HepG2 (cell line): ENCODE results near the gene TJP3. TPM values are rescaled to one million over a fixed set of nuclear protein-coding genes. Genes with fewer than 3 reads are reported as not detected.
A peak's percentile ranks its signal among the peaks of the same experiment; 100 is the strongest.

Source experiments
- FOSL1 ChIP-seq: sonication (generic); formaldehyde crosslinking; IDR thresholded peaks from 2 replicates; pipeline ENCODE4 v1.9.0; 2021; ENCODE audit warnings: missing genetic modification reagents, borderline replicate concordance
- GFI1 ChIP-seq: sonication (generic); formaldehyde crosslinking; IDR thresholded peaks from 2 replicates; pipeline ENCODE4 v1.5.0; 2020; ENCODE audit warnings: missing genetic modification reagents, mild to moderate bottlenecking, borderline replicate concordance
- IKZF4 ChIP-seq: sonication (generic); formaldehyde crosslinking; IDR thresholded peaks from 2 replicates; pipeline ENCODE4 v1.5.1; 2020; ENCODE audit warnings: borderline replicate concordance, mild to moderate bottlenecking, low read depth, missing genetic modification reagents; ENCODE audit errors: not compliant biosample characterization
- KLF11 ChIP-seq: IDR thresholded peaks from 2 replicates; pipeline ENCODE4 v1.6.1; 2016; ENCODE audit warnings: missing compliant biosample characterization
- KMT2B ChIP-seq: IDR thresholded peaks from 2 replicates; pipeline ENCODE4 v1.6.1; 2016; ENCODE audit warnings: missing genetic modification reagents, missing compliant biosample characterization
- LCORL ChIP-seq, 2 experiments: fragments of 450-650 bp in 1 of 2; sonication (generic) in 1 of 2; formaldehyde crosslinking in 1 of 2; IDR thresholded peaks; 2 replicates each; pipeline versions ENCODE4 v1.5.0 to v1.6.1; 2017 to 2020; ENCODE audit warnings: antibody characterized with exemption in 1 of 2, missing genetic modification reagents in 1 of 2
- MYC ChIP-seq: sonication (generic); formaldehyde crosslinking; IDR thresholded peaks from 2 replicates; pipeline ENCODE4 v1.9.0; 2021; ENCODE audit warnings: missing genetic modification reagents, borderline replicate concordance
- RBAK ChIP-seq: sonication (generic); formaldehyde crosslinking; IDR thresholded peaks from 2 replicates; pipeline ENCODE4 v1.5.1; 2020; ENCODE audit warnings: mild to moderate bottlenecking, missing genetic modification reagents
- SALL2 ChIP-seq: sonication (generic); formaldehyde crosslinking; IDR thresholded peaks from 2 replicates; pipeline ENCODE4 v1.8.1; 2023; ENCODE audit warnings: mild to moderate bottlenecking, missing genetic modification reagents, inconsistent platforms
- SMAD1 ChIP-seq: sonication (generic); formaldehyde crosslinking; IDR thresholded peaks from 2 replicates; pipeline ENCODE4 v1.4.0; 2020; ENCODE audit warnings: missing genetic modification reagents, low read depth, mild to moderate bottlenecking, borderline replicate concordance
- SMYD3 ChIP-seq: sonication (generic); formaldehyde crosslinking; IDR thresholded peaks from 2 replicates; pipeline ENCODE4 v1.8.1; 2023; ENCODE audit warnings: mild to moderate bottlenecking, missing genetic modification reagents
- SP140L ChIP-seq: sonication (generic); formaldehyde crosslinking; IDR thresholded peaks from 2 replicates; pipeline ENCODE4 v1.4.0; 2020; ENCODE audit warnings: missing genetic modification reagents, borderline replicate concordance
- TBX2 ChIP-seq: sonication (generic); formaldehyde crosslinking; IDR thresholded peaks from 2 replicates; pipeline ENCODE4 v1.5.0; 2020; ENCODE audit warnings: missing genetic modification reagents, mild to moderate bottlenecking, borderline replicate concordance
- TFDP1 ChIP-seq: IDR thresholded peaks from 2 replicates; pipeline ENCODE4 v1.6.1; 2016; ENCODE audit warnings: missing compliant biosample characterization, missing genetic modification reagents, borderline replicate concordance
- THYN1 ChIP-seq: sonication (generic); formaldehyde crosslinking; IDR thresholded peaks from 2 replicates; pipeline ENCODE4 v1.8.1; 2023; ENCODE audit warnings: low read depth, mild to moderate bottlenecking, moderate library complexity, missing genetic modification reagents, borderline replicate concordance
- XRCC5 ChIP-seq: fragments of 200-400 bp; formaldehyde crosslinking; optimal IDR thresholded peaks from 2 replicates; pipeline ENCODE3; 2017; ENCODE audit warnings: mild to moderate bottlenecking, low read length
- ZNF142 ChIP-seq: sonication (generic); formaldehyde crosslinking; IDR thresholded peaks from 2 replicates; pipeline ENCODE4 v1.4.0; 2020; ENCODE audit warnings: missing genetic modification reagents
- ZNF414 ChIP-seq: sonication (generic); formaldehyde crosslinking; IDR thresholded peaks from 2 replicates; pipeline ENCODE4 v1.5.0; 2020; ENCODE audit warnings: missing genetic modification reagents
- ZNF703 ChIP-seq: sonication (generic); formaldehyde crosslinking; IDR thresholded peaks from 2 replicates; pipeline ENCODE4 v1.5.1; 2020; ENCODE audit warnings: missing genetic modification reagents, mild to moderate bottlenecking, moderate library complexity, borderline replicate concordance
- ZNF749 ChIP-seq: sonication (generic); formaldehyde crosslinking; IDR thresholded peaks from 2 replicates; pipeline ENCODE4 v1.8.0; 2022; ENCODE audit warnings: mild to moderate bottlenecking, missing genetic modification reagents, moderate library complexity, borderline replicate concordance
- polyA plus RNA-seq, 8 experiments: library from polyadenylated mRNA; depleted of rRNA in 3 of 8; stranded (reverse) in 7 of 8; unstranded in 1 of 8; fragments of >200 nt; fragmentation: Illumina TruSeq in 4 of 8; extraction: Trizol in 4 of 8; gene quantifications; 2 replicates each; pipeline versions ENCODE4 v1.2.1 to v1.2.3, GENCODE V29; 2011 to 2016; ENCODE audit warnings: low read depth in 4 of 8, missing spikeins in 1 of 8, mixed read lengths in 1 of 8; ENCODE audit not compliant: insufficient read depth in 1 of 8
- total RNA-seq, 5 experiments: library from RNA; depleted of rRNA; stranded (reverse); fragments of >200 nt; fragmentation: Illumina TruSeq; extraction: Trizol; gene quantifications; 2 replicates each; pipeline ENCODE4 v1.2.3, GENCODE V29; 2016; ENCODE audit warnings: low read depth in 1 of 5

The TJP3 gene
- total and polyA plus RNA-seq, 2 of the 13 experiments (the other 11 are each of a cell fraction or from before 2014, with no cell fraction given): 2.3 to 21.5 TPM

- TF ChIP-seq ZNF142 (no peak), TBX2 (CRISPR knock-in tag) (peak; percentile 70; the same call in 1 of the 2 replicates), THYN1 (CRISPR knock-in tag) (0 out of 2 replicates have a peak, but pooled peaks have one; percentile 34), KMT2B (no peak), XRCC5 (peak; percentile 23), SMYD3 (CRISPR knock-in tag) (no peak), LCORL (IDR thresholded peaks at IDR 0.05) (no peak), LCORL (CRISPR knock-in tag; IDR thresholded peaks at IDR 0.05) (peak; percentile 18; the same call in 1 of the 2 replicates), ZNF749 (CRISPR knock-in tag) (no peak), KLF11 (CRISPR knock-in tag) (no peak; the same call in 1 of the 2 replicates), RBAK (CRISPR knock-in tag) (no peak), ZNF703 (no peak), FOSL1 (CRISPR knock-in tag) (no peak), IKZF4 (CRISPR knock-in tag) (no peak), TFDP1 (CRISPR knock-in tag) (no peak), SP140L (CRISPR knock-in tag) (no peak), SMAD1 (CRISPR knock-in tag) (0 out of 2 replicates have a peak, but pooled peaks have one; percentile 87), MYC (peak; percentile 77; the same call in 1 of the 2 replicates), GFI1 (CRISPR knock-in tag) (no peak), SALL2 (CRISPR knock-in tag) (peak; percentile 53; the same call in 1 of the 2 replicates), ZNF414 (no peak)
These were observed 54.6 kb downstream of the TJP3 start, which contains the start of gene MRPL54 (continued) for GRCh38 chr19:3762501-3763459.
